ENCODE results near the gene SPATS2L.

DNA sequence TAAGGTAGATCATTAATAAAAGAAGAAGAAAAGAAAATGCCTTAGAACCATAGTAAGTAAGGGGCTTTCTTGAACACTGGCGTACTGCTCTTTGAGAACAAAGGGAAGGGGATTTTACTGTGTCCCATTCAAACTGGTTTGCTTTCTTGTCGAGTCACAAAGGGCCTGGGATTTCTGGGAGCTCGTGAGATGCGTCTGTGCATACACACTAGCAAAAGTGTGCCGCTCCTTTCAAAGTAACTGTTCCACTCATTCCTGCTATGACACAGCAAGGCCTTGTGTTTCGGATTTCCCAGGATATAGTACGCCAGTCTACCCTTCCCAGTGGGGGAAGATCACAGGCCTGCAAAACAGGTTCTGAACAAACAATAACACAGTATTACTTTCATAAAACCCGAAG, 110.4 kb downstream of the SPATS2L start:
- no peak for TF ChIP-seq POLR2A (IDR thresholded peaks at IDR 0.05; ENCODE audit: low read depth, low read length)
- TF ChIP-seq SPI1 (IDR thresholded peaks at IDR 0.05; ENCODE audit: low read depth, low read length) = no peak
- TF ChIP-seq POLR2AphosphoS5 (IDR thresholded peaks at IDR 0.05; ENCODE audit: low read depth, low read length) = no peak
- no peak for TF ChIP-seq TAF1 (IDR thresholded peaks at IDR 0.05; ENCODE audit: low read depth, low read length)
- TF ChIP-seq PAX5 (IDR thresholded peaks at IDR 0.05; ENCODE audit: insufficient read depth, low read length, severe bottlenecking) = no peak
- no peak for TF ChIP-seq POU2F2 (IDR thresholded peaks at IDR 0.05; ENCODE audit: low read depth, low read length)

Measured in GM12891 (cell line).